ENCODE results near the gene DYRK3. TPM values are rescaled to one million over a fixed set of nuclear protein-coding genes. Genes with fewer than 3 reads are reported as not detected.

Gene DYRK3
- total and polyA plus RNA-seq, 2 of the 13 experiments (the other 11 are each of a cell fraction or from before 2014, with no cell fraction given): 0.48 to 2.8 TPM

GRCh38 chr1:206658981-206659273, 23.6 kb downstream of the DYRK3 start:
- H3K27ac ChIP-seq (ENCODE audit: extremely low read length, insufficient read depth, low read length): no peak overlapping the region
- POLR2A ChIA-PET: interaction anchor here (0.6 to 1.1 kb wide), 2 partner anchors 24 to 140 kb away, joined by 3 to 4 read pairs; partner anchors contain the start of gene DYRK3
- TF ChIP-seq ZNF615 (CRISPR knock-in tag; IDR thresholded peaks at IDR 0.05; ENCODE audit: borderline replicate concordance): no peak
- no peak for TF ChIP-seq ZNF781 (CRISPR knock-in tag; IDR thresholded peaks at IDR 0.05; ENCODE audit: borderline replicate concordance, not compliant biosample characterization)
- TF ChIP-seq ZNF761 (CRISPR knock-in tag; conservative IDR thresholded peaks at IDR 0.05): no peak
- no peak for TF ChIP-seq HBP1 (CRISPR knock-in tag; IDR thresholded peaks at IDR 0.05; ENCODE audit: low read depth)
- TF ChIP-seq NFKBIZ (CRISPR knock-in tag; IDR thresholded peaks at IDR 0.05): no peak
- TF ChIP-seq ZNF776 (CRISPR knock-in tag; IDR thresholded peaks at IDR 0.05): no peak
- TF ChIP-seq ZBTB44 (CRISPR knock-in tag; IDR thresholded peaks at IDR 0.05): no peak
- TF ChIP-seq JARID2 (CRISPR knock-in tag; IDR thresholded peaks at IDR 0.05; ENCODE audit: insufficient replicate concordance): no peak
- no peak for TF ChIP-seq ATRX (CRISPR knock-in tag; IDR thresholded peaks at IDR 0.05; ENCODE audit: borderline replicate concordance)
- TF ChIP-seq KDM5A (IDR thresholded peaks at IDR 0.05; ENCODE audit: borderline replicate concordance, low read length): no peak
- TF ChIP-seq MTERF4 (CRISPR knock-in tag; IDR thresholded peaks at IDR 0.05): no peak
- no peak for TF ChIP-seq ZSCAN25 (CRISPR knock-in tag; IDR thresholded peaks at IDR 0.05)
- TF ChIP-seq ZNF18 (CRISPR knock-in tag; IDR thresholded peaks at IDR 0.05; ENCODE audit: insufficient replicate concordance): no peak
- no peak for TF ChIP-seq SP5 (CRISPR knock-in tag; IDR thresholded peaks at IDR 0.05; ENCODE audit: borderline replicate concordance, low read depth)
- TF ChIP-seq RBFOX2 (IDR thresholded peaks at IDR 0.05; ENCODE audit: low read depth, low read length): no peak
- no peak for TF ChIP-seq SRF (IDR thresholded peaks at IDR 0.05; ENCODE audit: low read depth, low read length)
- no peak for TF ChIP-seq IRF1 (CRISPR knock-in tag; IDR thresholded peaks at IDR 0.05; ENCODE audit: low read depth)
- no peak for TF ChIP-seq ZNF7 (CRISPR knock-in tag; IDR thresholded peaks at IDR 0.05)
- TF ChIP-seq PAWR (CRISPR knock-in tag; IDR thresholded peaks at IDR 0.05; ENCODE audit: borderline replicate concordance): no peak
- H2AFZ ChIP-seq (ENCODE audit: low read length): no peak overlapping the region
- peak overlapping the region; percentile 66 for H3K4me2 ChIP-seq (ENCODE audit: low read depth, low read length)
- peaks cover 22% of the 10 kb centered on the region for H3K4me1 ChIP-seq (ENCODE audit: insufficient read depth, low read length)
- H3K79me2 ChIP-seq (ENCODE audit: insufficient read depth, low read length): no peaks in the 10 kb centered on the region
- WGBS (ENCODE audit: low lambda C conversion rate): 45% methylated on average over 7 of the region's 7 CpGs
- DNase-seq (ENCODE audit: low spot score) (no peak), FAIRE-seq (no peak), ATAC-seq (peak; percentile 18)
- no peaks in the 10 kb centered on the region for H4K20me1 ChIP-seq (ENCODE audit: insufficient read depth, low read length)
- intact Hi-C loops (cut with micrococcal nuclease; ENCODE audit: unreplicated experiment) (no loop called here), in situ Hi-C loops (cut with HindIII; ENCODE audit: extremely low pct_ligation_motif_present, low pct_unique_long_range_greater_than_20kb) (no loop called here)
- H3K9me3 ChIP-seq (ENCODE audit: low read length): no peaks in the 10 kb centered on the region
- CTCF ChIA-PET (ENCODE audit: low intra/inter-chr PET ratio, low total read pairs): interaction anchor here (1.1 to 1.2 kb wide), 4 partner anchors 25 to 323 kb away, joined by 3 read pairs; no protein-coding TSS in a partner anchor
- H3K27me3 ChIP-seq (ENCODE audit: control insufficient read depth in 1 of 2, insufficient read depth in 2 of 2, low read length in 2 of 2): peaks cover 2 to 25% of the 10 kb centered on the region in 2 experiments
- no peaks in the 10 kb centered on the region for H3K36me3 ChIP-seq (replicated peaks in 1 of 2; ENCODE audit: control insufficient read depth in 1 of 2, insufficient read depth in 2 of 2, low read length in 2 of 2)
- H3K4me3 ChIP-seq (replicated peaks in 1 of 3; ENCODE audit: insufficient read depth in 1 of 3, low read depth in 2 of 3, low read length in 3 of 3): peak overlapping the region in 2 of 3 experiments; percentile 13 to 48; a peak in 3 of 6 replicates
- no TSS peak for BruUV-seq (replicated peaks)
- no peak overlapping the region; the same call in 1 of the 2 replicates for H3K9ac ChIP-seq (ENCODE audit: insufficient read depth, low read depth, low read length)
